H1 (cell line): ENCODE data around the gene PXN. TPM values are rescaled to one million over a fixed set of nuclear protein-coding genes. Genes with fewer than 3 reads are reported as not detected.

Source experiments
- CTCF ChIA-PET: fragments of 300-600 bp; sonication (Branson Sonifier 250); formaldehyde crosslinking; loops from one replicate; lab custom pipeline; 2021; ENCODE audit not compliant: partially characterized antibody; lab: Charles Lee
- POLR2A ChIA-PET: fragments of 300-600 bp; sonication (Branson Sonifier 250); formaldehyde crosslinking; loops from one replicate; lab custom pipeline; 2021; ENCODE audit warnings: inconsistent platforms; ENCODE audit not compliant: partially characterized antibody; lab: Charles Lee
- DNase-seq, 2 experiments: peaks; one replicate each; pipeline versions ENCODE4 v3.0.0 to v3.0.0-alpha.2; 2010 to 2022; ENCODE audit warnings: low spot score in 2 of 2, low read depth in 1 of 2, mixed read lengths in 1 of 2
- FAIRE-seq: peaks from 2 replicates; lab custom pipeline; 2011; peaks lifted over from hg19 to GRCh38; lab: Jason Lieb, UNC
- H2AFZ ChIP-seq: 2 replicates; pipeline ENCODE4 v1.8.1; 2012; ENCODE audit warnings: low read length, inconsistent platforms
- H2AK5ac ChIP-seq: 2 replicates; pipeline ENCODE4 v1.6.1; 2013; ENCODE audit warnings: low read depth, low read length
- H2BK120ac ChIP-seq: replicated peaks from 2 replicates; pipeline ENCODE3; 2013; ENCODE audit warnings: low read depth, low read length, inconsistent platforms
- H2BK12ac ChIP-seq: 2 replicates; pipeline ENCODE4 v1.6.1; 2013; ENCODE audit warnings: low read depth, low read length
- H2BK15ac ChIP-seq: 2 replicates; pipeline ENCODE4 v1.6.1; 2013; ENCODE audit warnings: low read length
- H2BK20ac ChIP-seq: 2 replicates; pipeline ENCODE4 v1.6.1; 2013; ENCODE audit warnings: low read length
- H2BK5ac ChIP-seq: 2 replicates; pipeline ENCODE4 v1.6.1; 2013; ENCODE audit warnings: low read depth, low read length
- H3K14ac ChIP-seq: 2 replicates; pipeline ENCODE4 v1.6.1; 2013; ENCODE audit warnings: inconsistent platforms; ENCODE audit not compliant: insufficient read length
- H3K18ac ChIP-seq: 2 replicates; pipeline ENCODE4 v1.6.1; 2013; ENCODE audit warnings: low read length; ENCODE audit errors: extremely low read depth
- H3K23ac ChIP-seq: 2 replicates; pipeline ENCODE4 v1.6.1; 2013; ENCODE audit warnings: inconsistent platforms; ENCODE audit not compliant: insufficient read length
- H3K23me2 ChIP-seq: 2 replicates; pipeline ENCODE4 v1.6.1; 2013; ENCODE audit warnings: low read depth, low read length
- H3K27ac ChIP-seq: 2 replicates; pipeline ENCODE4 v1.6.1; 2011; ENCODE audit warnings: low read depth, low read length, inconsistent platforms
- H3K27me3 ChIP-seq, 4 experiments: replicated peaks in 1 of 4; 1 replicate in 1 of 4; 2 replicates in 3 of 4; pipeline versions ENCODE4 v1.6.1 to v1.8.1; 2011 to 2013; ENCODE audit warnings: low read length in 3 of 4, mild to moderate bottlenecking in 3 of 4, inconsistent platforms in 2 of 4, mixed read lengths in 2 of 4, moderate library complexity in 1 of 4; ENCODE audit not compliant: control insufficient read depth in 3 of 4, insufficient read depth in 3 of 4; ENCODE audit errors: extremely low read depth in 1 of 4
- H3K36me3 ChIP-seq, 4 experiments: 2 replicates each; pipeline versions ENCODE4 v1.6.1 to v1.8.1; 2011 to 2013; ENCODE audit warnings: mild to moderate bottlenecking in 4 of 4, low read length in 3 of 4, moderate library complexity in 2 of 4, control low read depth in 1 of 4, inconsistent platforms in 1 of 4; ENCODE audit not compliant: insufficient read depth in 4 of 4, control insufficient read depth in 2 of 4
- H3K4ac ChIP-seq: replicated peaks from 2 replicates; pipeline ENCODE3; 2013; ENCODE audit warnings: low read length, low read depth, mixed read lengths, inconsistent platforms; ENCODE audit not compliant: insufficient read length
- H3K4me1 ChIP-seq, 4 experiments: replicated peaks in 1 of 4; 1 replicate in 1 of 4; 2 replicates in 3 of 4; pipeline versions ENCODE4 v1.6.1 to v1.8.1; 2011 to 2013; ENCODE audit warnings: low read length in 3 of 4, inconsistent platforms in 2 of 4, mixed read lengths in 1 of 4; ENCODE audit not compliant: insufficient read depth in 4 of 4, control insufficient read depth in 3 of 4
- H3K4me2 ChIP-seq, 2 experiments: 2 replicates each; pipeline versions ENCODE4 v1.6.1 to v1.8.1; 2011 to 2013; ENCODE audit warnings: low read depth in 2 of 2, low read length in 2 of 2, control low read depth in 1 of 2, inconsistent platforms in 1 of 2, mild to moderate bottlenecking in 1 of 2; ENCODE audit not compliant: insufficient read depth in 1 of 2
- H3K4me3 ChIP-seq, 4 experiments: fragments of 200-600, 300-600 bp in 1 of 4; sonication (generic), shearing (Covaris generic), sonication (Bioruptor Twin) in 1 of 4; 2 replicates each; pipeline versions ENCODE4 v1.5.1 to v1.8.1; 2011 to 2016; ENCODE audit warnings: low read length in 4 of 4, low read depth in 3 of 4, control low read depth in 2 of 4, inconsistent platforms in 2 of 4, mild to moderate bottlenecking in 2 of 4, mixed read lengths in 1 of 4, moderate library complexity in 1 of 4; ENCODE audit not compliant: insufficient read depth in 2 of 4; ENCODE audit errors: extremely low read depth in 1 of 4
- H3K56ac ChIP-seq: replicated peaks from 2 replicates; pipeline ENCODE3; 2013; ENCODE audit warnings: low read depth, mild to moderate bottlenecking, mixed read lengths, low read length, inconsistent platforms; ENCODE audit not compliant: insufficient read length
- H3K79me1 ChIP-seq: 2 replicates; pipeline ENCODE4 v1.6.1; 2013; ENCODE audit warnings: low read depth, low read length, control low read depth
- H3K79me2 ChIP-seq, 2 experiments: 2 replicates each; pipeline versions ENCODE4 v1.6.1 to v1.8.1; 2012 to 2013; ENCODE audit warnings: low read length in 2 of 2, mild to moderate bottlenecking in 2 of 2, inconsistent platforms in 1 of 2; ENCODE audit not compliant: insufficient read depth in 2 of 2, control insufficient read depth in 1 of 2
- H3K9ac ChIP-seq, 4 experiments: replicated peaks in 1 of 4; 1 replicate in 1 of 4; 2 replicates in 3 of 4; pipeline versions ENCODE4 v1.6.1 to v1.8.1; 2011 to 2013; ENCODE audit warnings: low read depth in 3 of 4, low read length in 3 of 4, control low read depth in 2 of 4, mild to moderate bottlenecking in 2 of 4, moderate library complexity in 2 of 4, inconsistent platforms in 1 of 4; ENCODE audit errors: extremely low read depth in 1 of 4
- H3K9me3 ChIP-seq, 2 experiments: 2 replicates each; pipeline versions ENCODE4 v1.6.1 to v1.8.1; 2012 to 2013; ENCODE audit warnings: mild to moderate bottlenecking in 2 of 2, moderate library complexity in 2 of 2, control low read depth in 1 of 2, inconsistent platforms in 1 of 2, low read depth in 1 of 2, low read length in 1 of 2, mixed read lengths in 1 of 2; ENCODE audit not compliant: insufficient read depth in 2 of 2
- H4K20me1 ChIP-seq, 2 experiments: replicated peaks in 1 of 2; 2 replicates each; pipeline versions ENCODE3 to v1.8.1; 2011 to 2013; ENCODE audit warnings: inconsistent platforms in 2 of 2, low read length in 2 of 2, mild to moderate bottlenecking in 1 of 2; ENCODE audit not compliant: insufficient read depth in 2 of 2, control insufficient read depth in 1 of 2
- H4K5ac ChIP-seq: 2 replicates; pipeline ENCODE4 v1.6.1; 2013; ENCODE audit warnings: low read length, low read depth, mixed read lengths, inconsistent platforms; ENCODE audit not compliant: insufficient read length
- H4K8ac ChIP-seq: 2 replicates; pipeline ENCODE4 v1.8.0; 2013; ENCODE audit warnings: mild to moderate bottlenecking, moderate library complexity, low read length, inconsistent platforms; ENCODE audit not compliant: insufficient read depth; ENCODE audit errors: extremely low read depth
- H4K91ac ChIP-seq: replicated peaks from 2 replicates; pipeline ENCODE3; 2013; ENCODE audit warnings: low read length, mixed read lengths, inconsistent platforms; ENCODE audit not compliant: insufficient read length
- CEBPB ChIP-seq: IDR thresholded peaks from 2 replicates; pipeline ENCODE4 v1.6.1; 2012; ENCODE audit warnings: low read depth, low read length
- CHD2 ChIP-seq: IDR thresholded peaks from 2 replicates; pipeline ENCODE4 v1.6.1; 2012; ENCODE audit warnings: low read length, improper control_type of control experiment
- EGR1 ChIP-seq: IDR thresholded peaks from 2 replicates; pipeline ENCODE4 v1.6.1; 2011; ENCODE audit warnings: low read depth, low read length, borderline replicate concordance
- FOSL1 ChIP-seq: IDR thresholded peaks from 2 replicates; pipeline ENCODE4 v1.6.1; 2011; ENCODE audit warnings: mild to moderate bottlenecking, low read depth, low read length, moderate library complexity; ENCODE audit not compliant: insufficient read depth
- HDAC2 ChIP-seq, 2 experiments: fragments of 300-600 bp in 1 of 2; sonication (generic) in 1 of 2; IDR thresholded peaks; 2 replicates each; pipeline ENCODE4 v1.6.1; 2011 to 2012; ENCODE audit warnings: low read depth in 2 of 2, low read length in 2 of 2, mild to moderate bottlenecking in 2 of 2, moderate library complexity in 2 of 2, borderline replicate concordance in 1 of 2, inconsistent platforms in 1 of 2
- NRF1 ChIP-seq: IDR thresholded peaks from 2 replicates; pipeline ENCODE4 v1.6.1; 2011; ENCODE audit warnings: mild to moderate bottlenecking, low read depth, low read length, improper control_type of control experiment
- SUZ12 ChIP-seq: fragments of 200-600 bp; sonication (generic); IDR thresholded peaks from 2 replicates; pipeline ENCODE4 v1.6.1; 2012; ENCODE audit warnings: mild to moderate bottlenecking, inconsistent platforms, low read length, moderate library complexity, mixed read lengths
- TAF7 ChIP-seq: optimal IDR thresholded peaks from 2 replicates; pipeline ENCODE3; 2011; ENCODE audit warnings: low read depth, mild to moderate bottlenecking, inconsistent platforms, low read length, moderate library complexity, borderline replicate concordance
- WGBS, 2 experiments: shearing (Covaris generic) in 1 of 2; methylation state at CpG; one replicate each; pipeline versions ENCODE4 v1.1.6 to v1.1.7; 2013 to 2015; ENCODE audit warnings: low lambda C conversion rate in 2 of 2, mixed read lengths in 2 of 2, inconsistent platforms in 1 of 2, low coverage in 1 of 2, missing lambda C conversion rate in 1 of 2; ENCODE audit not compliant: insufficient replicate concordance in 2 of 2, insufficient coverage in 1 of 2, insufficient read length in 1 of 2; ENCODE audit errors: extremely low coverage in 1 of 2, missing lambda C conversion rate in 1 of 2; 5-methylcytosine and 5-hydroxymethylcytosine counted together
- polyA plus RNA-seq, 7 experiments: library from polyadenylated mRNA; depleted of rRNA in 3 of 7; stranded (reverse) in 5 of 7; unstranded in 2 of 7; fragments of >200 nt in 5 of 7; fragments of 200-250 nt in 2 of 7; gene quantifications; 1 replicate in 5 of 7; 2 replicates in 1 of 7; 4 replicates in 1 of 7; pipeline versions ENCODE4 v1.2.1 to v1.2.3, GENCODE V29; 2011 to 2013; ENCODE audit warnings: missing spikeins in 2 of 7, mixed read lengths in 2 of 7
- total RNA-seq: library from RNA; stranded (reverse); fragmentation: NEBNext Ultra II Directional; extraction: Animal tissue kit (Norgen Biotek cat#: 25700); gene quantifications from 2 replicates; pipeline ENCODE4 v1.2.1, GENCODE V29; 2021

Gene PXN
- total and polyA plus RNA-seq, 2 of the 8 experiments (the other 6 are each of a cell fraction or from before 2014, with no cell fraction given), result 51.0 to 105 TPM

DNA sequence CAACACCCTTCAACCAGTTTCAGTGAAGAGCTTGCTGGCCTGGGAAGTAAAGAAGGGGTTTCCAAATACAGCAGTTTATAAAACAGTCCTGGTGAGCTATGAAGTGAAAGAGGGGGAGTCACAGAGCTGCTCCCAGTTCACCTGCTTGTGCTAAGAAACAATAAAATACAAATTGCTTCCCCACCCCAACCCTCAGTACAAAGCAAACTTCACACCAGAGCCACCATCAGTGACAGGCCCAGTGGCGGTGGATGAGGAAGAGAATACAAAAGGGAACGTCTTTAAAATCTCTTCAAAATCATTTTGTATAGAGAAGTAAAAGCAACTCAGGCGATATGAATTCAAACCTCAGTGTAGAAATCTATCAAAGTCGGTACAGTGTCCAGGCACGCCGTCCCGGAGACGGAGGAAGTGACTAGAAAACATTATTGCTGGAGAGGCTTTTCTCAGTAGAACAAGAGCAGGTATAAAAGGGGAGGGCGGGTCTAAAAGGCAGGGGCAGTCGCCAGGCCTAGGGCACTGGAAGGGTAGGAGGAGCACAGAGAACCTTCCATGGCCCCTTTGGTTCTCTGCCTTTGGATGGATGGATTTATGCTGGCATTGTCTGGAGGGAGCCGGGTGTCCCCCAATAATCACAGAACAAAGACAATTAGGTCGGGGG lies 54.2 kb downstream of the PXN start:
- peaks cover 7 to 59% (median 36%) of the 10 kb centered on the region in 4 experiments for H3K36me3 ChIP-seq

More for the DNA sequence above, 54.2 kb downstream of the PXN start:
- no peak overlapping the region for H4K91ac ChIP-seq
- H2BK20ac ChIP-seq, result no peak overlapping the region
- no peak overlapping the region for H3K18ac ChIP-seq
- no peak overlapping the region for H2AK5ac ChIP-seq
- no peak overlapping the region for H3K4ac ChIP-seq
- no peak overlapping the region for H3K27ac ChIP-seq
- no peak overlapping the region for H3K23ac ChIP-seq
- peaks cover under 1 to 3% of the 10 kb centered on the region in 2 experiments for H4K20me1 ChIP-seq
- no peak overlapping the region for H2AFZ ChIP-seq
- TF ChIP-seq NRF1 (no peak), EGR1 (no peak), SUZ12 (no peak), TAF7 (no peak), HDAC2 (IDR thresholded peaks at IDR 0.05; ENCODE audit: borderline replicate concordance in 1 of 2, low read depth in 2 of 2, low read length in 2 of 2) (no peak), CHD2 (no peak), FOSL1 (no peak), CEBPB (no peak)
- H4K5ac ChIP-seq, result no peak overlapping the region
- DNase-seq (no peak), FAIRE-seq (no peak)
- no peak overlapping the region for H3K4me2 ChIP-seq
- H3K27me3 ChIP-seq, result no peaks in the 10 kb centered on the region
- no peak overlapping the region for H3K14ac ChIP-seq
- ChIA-PET CTCF (interaction anchor here (0.8 to 1.2 kb wide), 3 partner anchors 9 to 55 kb away, joined by 3 to 4 read pairs (median 3); partner anchors contain the start of genes PXN and RPLP0), POLR2A (interaction anchor here (1.3 to 88.3 kb wide), 4 partner anchors 4 to 56 kb away, joined by 3 to 4270 read pairs (median 1305); partner anchors contain the start of genes GCN1, PXN, RNU4-1 and RNU4-2)
- WGBS, 2 experiments, result 91% methylated on average over 12 of the region's 12 CpGs; no CpG with 5 or more reads in 1 of the 2 experiments
- no peak overlapping the region for H3K56ac ChIP-seq
- H4K8ac ChIP-seq, result no peak overlapping the region
- H2BK5ac ChIP-seq, result no peak overlapping the region
- no peak overlapping the region for H2BK12ac ChIP-seq
- H3K79me1 ChIP-seq, result no peaks in the 10 kb centered on the region
- H3K9me3 ChIP-seq, result no peaks in the 10 kb centered on the region
- no peaks in the 10 kb centered on the region for H3K79me2 ChIP-seq
- no peak overlapping the region for H2BK120ac ChIP-seq
- H2BK15ac ChIP-seq, result no peak overlapping the region
- H3K4me3 ChIP-seq, result no peak overlapping the region
- no peaks in the 10 kb centered on the region for H3K23me2 ChIP-seq
- no peak overlapping the region for H3K9ac ChIP-seq
- no peaks in the 10 kb centered on the region for H3K4me1 ChIP-seq
